ENCODE data around the gene MMD.

MMD gene

GRCh38 chr17:55347341-55347740, 74.3 kb downstream of the MMD start:
- no peak for DNase-seq (ENCODE audit: low spot score)

GRCh38 chr17:55346658-55347057, 75.0 kb downstream of the MMD start:
- DNase-seq (ENCODE audit: low spot score): no peak

DNA sequence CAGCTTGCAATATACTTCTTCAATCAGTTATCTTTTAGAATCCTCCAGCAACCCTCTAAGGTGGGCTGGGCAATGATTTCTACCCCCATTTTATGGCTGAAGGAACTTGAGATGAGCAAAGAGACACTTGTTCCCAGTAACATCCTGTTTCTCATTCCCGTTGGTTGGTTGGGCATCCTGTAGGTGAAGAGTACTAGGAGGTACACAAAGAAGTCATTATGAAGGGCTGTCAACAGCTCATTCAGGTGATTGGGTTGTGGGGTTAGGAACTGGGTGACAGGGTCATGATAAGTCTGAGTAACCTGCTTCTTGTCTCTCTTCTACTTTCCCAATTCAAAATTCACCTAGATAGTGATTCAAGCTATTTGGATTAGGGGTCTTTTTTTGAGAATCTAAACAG, 76.5 kb downstream of the MMD start:
- no peak for DNase-seq (ENCODE audit: low spot score)

- no peak for DNase-seq (ENCODE audit: low spot score)
Measured at GRCh38 chr17:55344514-55344997, 77.1 kb downstream of the MMD start.

DNA sequence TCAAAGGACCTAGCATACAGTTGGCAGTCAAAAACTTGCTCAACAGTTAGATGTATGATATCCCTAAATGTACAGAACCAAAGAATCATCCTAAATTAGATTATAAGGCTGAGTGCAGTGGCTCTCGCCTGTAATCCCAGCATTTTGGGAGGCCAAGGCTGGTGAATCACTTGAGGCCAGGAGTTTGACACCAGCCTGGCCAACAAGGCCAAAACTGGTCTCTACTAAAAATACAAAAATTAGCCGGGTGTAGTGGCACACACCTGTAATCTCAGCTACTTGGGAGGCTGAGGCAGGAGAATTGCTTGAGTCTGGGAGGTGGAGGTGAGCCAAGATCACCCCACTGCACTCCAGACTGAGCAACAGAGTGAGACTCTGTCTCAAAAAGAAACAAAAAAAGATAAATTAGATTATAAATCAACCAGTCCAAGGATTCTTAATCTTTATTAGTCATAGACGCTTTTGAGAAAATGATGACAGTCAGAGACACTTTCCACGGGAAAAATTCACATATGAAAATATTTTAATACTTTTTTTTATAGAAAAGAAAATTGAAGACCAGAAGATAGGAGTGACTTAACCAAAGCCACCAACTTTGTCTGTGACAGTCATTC, 77.6 kb downstream of the MMD start:
- DNase-seq (ENCODE audit: low spot score): no peak

- no peak for DNase-seq (ENCODE audit: low spot score)
Measured at GRCh38 chr17:55342800-55343585, 78.6 kb downstream of the MMD start.

All from SW480 (cell line).